H9 (cell line): ENCODE data around the gene DSP. TPM values are rescaled to one million over a fixed set of nuclear protein-coding genes. Genes with fewer than 3 reads are reported as not detected.

ENCODE experiments used
- DNase-seq: peaks from one replicate; pipeline ENCODE4 v3.0.0-alpha.2; 2017
- H2AFZ ChIP-seq: one replicate; pipeline ENCODE4 v1.6.1; 2013; ENCODE audit warnings: mild to moderate bottlenecking, low read length, control low read depth, moderate library complexity
- H2AK5ac ChIP-seq: 2 replicates; pipeline ENCODE4 v1.6.1; 2013; ENCODE audit warnings: low read length, control low read depth, mixed read lengths; ENCODE audit not compliant: insufficient read length
- H2BK120ac ChIP-seq: one replicate; pipeline ENCODE4 v1.6.1; 2013; ENCODE audit warnings: low read depth, mild to moderate bottlenecking, low read length, control low read depth, inconsistent platforms; ENCODE audit not compliant: poor library complexity, severe bottlenecking
- H2BK12ac ChIP-seq: 2 replicates; pipeline ENCODE4 v1.6.1; 2013; ENCODE audit warnings: low read length, control low read depth, mixed read lengths, low read depth; ENCODE audit not compliant: insufficient read length
- H2BK15ac ChIP-seq: 2 replicates; pipeline ENCODE4 v1.6.1; 2013; ENCODE audit warnings: low read depth, low read length, control low read depth
- H2BK20ac ChIP-seq: one replicate; pipeline ENCODE4 v1.6.1; 2013; ENCODE audit warnings: low read depth, mild to moderate bottlenecking, low read length, control low read depth, inconsistent platforms; ENCODE audit not compliant: poor library complexity, severe bottlenecking
- H2BK5ac ChIP-seq: 2 replicates; pipeline ENCODE4 v1.6.1; 2013; ENCODE audit warnings: low read length, control low read depth, mixed read lengths; ENCODE audit not compliant: insufficient read length
- H3K14ac ChIP-seq: 2 replicates; pipeline ENCODE4 v1.6.1; 2013; ENCODE audit warnings: low read length, control low read depth; ENCODE audit not compliant: insufficient read depth
- H3K18ac ChIP-seq: 2 replicates; pipeline ENCODE4 v1.6.1; 2013; ENCODE audit warnings: low read depth, mild to moderate bottlenecking, mixed read lengths, low read length, control low read depth; ENCODE audit not compliant: insufficient read length
- H3K23ac ChIP-seq: 2 replicates; pipeline ENCODE4 v1.6.1; 2013; ENCODE audit warnings: low read length, control low read depth, mixed read lengths, low read depth; ENCODE audit not compliant: insufficient read length
- H3K23me2 ChIP-seq: 2 replicates; pipeline ENCODE4 v1.6.1; 2013; ENCODE audit warnings: low read depth, mild to moderate bottlenecking, mixed read lengths, low read length, control low read depth; ENCODE audit not compliant: insufficient read length, poor library complexity, severe bottlenecking
- H3K27ac ChIP-seq: 2 replicates; pipeline ENCODE4 v1.5.1; 2013; ENCODE audit warnings: low read length, control low read depth, mixed read lengths, low read depth; ENCODE audit not compliant: insufficient read length
- H3K27me3 ChIP-seq: 2 replicates; pipeline ENCODE4 v1.6.1; 2013; ENCODE audit warnings: low read length, control low read depth, inconsistent platforms; ENCODE audit not compliant: insufficient read depth
- H3K4ac ChIP-seq: 2 replicates; pipeline ENCODE4 v1.6.1; 2013; ENCODE audit warnings: low read depth, mild to moderate bottlenecking, control low read depth, inconsistent platforms, low read length, moderate library complexity
- H3K4me1 ChIP-seq: 2 replicates; pipeline ENCODE4 v1.6.1; 2013; ENCODE audit warnings: low read length, control low read depth, inconsistent platforms; ENCODE audit not compliant: insufficient read depth
- H3K4me2 ChIP-seq: 2 replicates; pipeline ENCODE4 v1.6.1; 2013; ENCODE audit warnings: low read length, control low read depth, mixed read lengths; ENCODE audit not compliant: insufficient read length, insufficient read depth
- H3K56ac ChIP-seq: 2 replicates; pipeline ENCODE4 v1.6.1; 2013; ENCODE audit warnings: low read depth, mild to moderate bottlenecking, mixed read lengths, low read length, control low read depth; ENCODE audit not compliant: insufficient read length
- H3K79me1 ChIP-seq: 2 replicates; pipeline ENCODE4 v1.6.1; 2013; ENCODE audit warnings: low read depth, mild to moderate bottlenecking, moderate library complexity, low read length, control low read depth, inconsistent platforms; ENCODE audit not compliant: insufficient read depth, poor library complexity, severe bottlenecking
- H3K79me2 ChIP-seq: 2 replicates; pipeline ENCODE4 v1.6.1; 2013; ENCODE audit warnings: low read length, control low read depth, inconsistent platforms; ENCODE audit not compliant: insufficient read depth
- H3K9ac ChIP-seq: 2 replicates; pipeline ENCODE4 v1.6.1; 2013; ENCODE audit warnings: low read length, control low read depth, mixed read lengths; ENCODE audit not compliant: insufficient read length; ENCODE audit errors: extremely low read depth
- H3K9me3 ChIP-seq: one replicate; pipeline ENCODE4 v1.6.1; 2013; ENCODE audit warnings: low read depth, low read length, inconsistent platforms; ENCODE audit not compliant: control insufficient read depth
- H3T11ph ChIP-seq: one replicate; pipeline ENCODE4 v1.6.1; 2013; ENCODE audit warnings: mild to moderate bottlenecking, low read length, control low read depth, inconsistent platforms
- H4K20me1 ChIP-seq: one replicate; pipeline ENCODE4 v1.6.1; 2013; ENCODE audit not compliant: control insufficient read depth, insufficient read length, insufficient read depth
- H4K5ac ChIP-seq: 2 replicates; pipeline ENCODE4 v1.6.1; 2013; ENCODE audit warnings: low read depth, mild to moderate bottlenecking, mixed read lengths, low read length, control low read depth; ENCODE audit not compliant: insufficient read length
- H4K8ac ChIP-seq: replicated peaks from 2 replicates; pipeline ENCODE4 v1.6.1; 2013; ENCODE audit warnings: low read length, control low read depth, mixed read lengths, low read depth; ENCODE audit not compliant: insufficient read length
- H4K91ac ChIP-seq: 2 replicates; pipeline ENCODE4 v1.6.1; 2013; ENCODE audit warnings: low read depth, mild to moderate bottlenecking, moderate library complexity, mixed read lengths, low read length, control low read depth; ENCODE audit not compliant: insufficient read length
- H3K27ac Mint-ChIP-seq, 3 experiments: 2 replicates in 2 of 3; 3 replicates in 1 of 3; pipeline ENCODE4 v1.8.0; 2020 to 2021; ENCODE audit warnings: mixed read lengths in 3 of 3, mild to moderate bottlenecking in 1 of 3, moderate library complexity in 1 of 3
- H3K27me3 Mint-ChIP-seq: 2 replicates; pipeline ENCODE4 v1.8.0; 2021; ENCODE audit warnings: low read depth, mild to moderate bottlenecking, moderate library complexity, mixed read lengths
- H3K36me3 Mint-ChIP-seq, 3 experiments: 2 replicates in 2 of 3; 3 replicates in 1 of 3; pipeline ENCODE4 v1.8.0; 2020 to 2021; ENCODE audit warnings: low read depth in 3 of 3, mixed read lengths in 3 of 3; ENCODE audit not compliant: insufficient read depth in 1 of 3
- H3K4me1 Mint-ChIP-seq, 2 experiments: 2 replicates each; pipeline ENCODE4 v1.8.0; 2020; ENCODE audit warnings: mixed read lengths in 2 of 2
- H3K4me3 Mint-ChIP-seq, 2 experiments: 2 replicates in 1 of 2; 3 replicates in 1 of 2; pipeline ENCODE4 v1.8.0; 2020 to 2021; ENCODE audit warnings: mild to moderate bottlenecking in 2 of 2, mixed read lengths in 2 of 2, moderate library complexity in 1 of 2
- H3K9me3 Mint-ChIP-seq, 2 experiments: 2 replicates in 1 of 2; 3 replicates in 1 of 2; pipeline ENCODE4 v1.8.0; 2020; ENCODE audit warnings: mild to moderate bottlenecking in 2 of 2, mixed read lengths in 2 of 2, moderate library complexity in 1 of 2
- WGBS: extraction: QIAGEN DNeasy Blood & Tissue Kit; methylation state at CpG from one replicate; pipeline ENCODE4 v1.1.7; 2013; ENCODE audit warnings: missing lambda C conversion rate, low lambda C conversion rate, mixed read lengths; ENCODE audit not compliant: insufficient read length; ENCODE audit errors: extremely low coverage; 5-methylcytosine and 5-hydroxymethylcytosine counted together
- total RNA-seq: library from RNA; stranded (reverse); gene quantifications from 2 replicates; pipeline ENCODE4 v1.2.1, GENCODE V29; 2021
- TF ChIP-seq, protein P1 (sequence below): fragments of 200-600 bp; sonication (generic); conservative IDR thresholded peaks from 3 replicates; pipeline ENCODE4 v1.8.0; 2021; ENCODE audit warnings: antibody characterized with exemption, mild to moderate bottlenecking

DSP gene
- total RNA-seq, 1 experiment from 2014 or later: 48.9 TPM

DNA sequence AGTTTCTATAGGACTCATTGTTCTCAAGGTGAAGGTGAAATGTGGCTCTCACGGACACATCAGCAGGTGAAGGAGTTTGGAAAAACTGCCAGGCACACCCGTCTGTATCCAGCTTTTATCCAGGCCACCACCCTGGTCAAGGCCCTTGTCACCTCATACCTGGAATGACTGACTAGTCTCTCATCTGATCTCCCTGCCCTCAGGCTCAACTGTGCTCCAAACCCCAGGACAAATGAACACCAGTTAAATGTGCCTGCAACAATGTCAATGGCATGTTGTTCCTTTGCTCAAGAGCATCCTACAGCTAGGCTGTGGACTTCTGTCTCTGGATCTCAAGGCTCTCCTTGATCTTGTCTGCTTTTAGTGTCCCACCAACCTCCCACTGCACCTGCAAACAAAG, 47.6 kb upstream of the DSP start:
- H3K9me3 ChIP-seq: no peaks in the 10 kb centered on the region
- H3K4me3 Mint-ChIP-seq: no peak overlapping the region
- H3K23ac ChIP-seq: no peak overlapping the region
- no peak overlapping the region for H3K27ac Mint-ChIP-seq
- H2BK5ac ChIP-seq: no peak overlapping the region
- peaks cover 14% of the 10 kb centered on the region for H3K27me3 Mint-ChIP-seq
- TF ChIP-seq, protein P1, sequence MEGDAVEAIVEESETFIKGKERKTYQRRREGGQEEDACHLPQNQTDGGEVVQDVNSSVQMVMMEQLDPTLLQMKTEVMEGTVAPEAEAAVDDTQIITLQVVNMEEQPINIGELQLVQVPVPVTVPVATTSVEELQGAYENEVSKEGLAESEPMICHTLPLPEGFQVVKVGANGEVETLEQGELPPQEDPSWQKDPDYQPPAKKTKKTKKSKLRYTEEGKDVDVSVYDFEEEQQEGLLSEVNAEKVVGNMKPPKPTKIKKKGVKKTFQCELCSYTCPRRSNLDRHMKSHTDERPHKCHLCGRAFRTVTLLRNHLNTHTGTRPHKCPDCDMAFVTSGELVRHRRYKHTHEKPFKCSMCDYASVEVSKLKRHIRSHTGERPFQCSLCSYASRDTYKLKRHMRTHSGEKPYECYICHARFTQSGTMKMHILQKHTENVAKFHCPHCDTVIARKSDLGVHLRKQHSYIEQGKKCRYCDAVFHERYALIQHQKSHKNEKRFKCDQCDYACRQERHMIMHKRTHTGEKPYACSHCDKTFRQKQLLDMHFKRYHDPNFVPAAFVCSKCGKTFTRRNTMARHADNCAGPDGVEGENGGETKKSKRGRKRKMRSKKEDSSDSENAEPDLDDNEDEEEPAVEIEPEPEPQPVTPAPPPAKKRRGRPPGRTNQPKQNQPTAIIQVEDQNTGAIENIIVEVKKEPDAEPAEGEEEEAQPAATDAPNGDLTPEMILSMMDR: no peak
- H2AK5ac ChIP-seq: no peak overlapping the region
- H3K9ac ChIP-seq: no peak overlapping the region
- H3K79me1 ChIP-seq: no peaks in the 10 kb centered on the region
- no CpG with 5 or more reads among the region's 2 CpGs for WGBS
- no peak overlapping the region for H4K5ac ChIP-seq
- no peak overlapping the region for H3K14ac ChIP-seq
- H4K91ac ChIP-seq: no peak overlapping the region
- no peaks in the 10 kb centered on the region for H4K20me1 ChIP-seq
- H4K8ac ChIP-seq: no peak overlapping the region
- no peak overlapping the region for H2BK15ac ChIP-seq
- H3K56ac ChIP-seq: no peak overlapping the region
- H3T11ph ChIP-seq: no peak overlapping the region
- no peak overlapping the region for H3K4ac ChIP-seq
- DNase-seq: no peak
- no peaks in the 10 kb centered on the region for H3K4me1 ChIP-seq
- H3K79me2 ChIP-seq: no peaks in the 10 kb centered on the region
- H3K36me3 Mint-ChIP-seq: no peaks in the 10 kb centered on the region
- no peak overlapping the region for H2BK120ac ChIP-seq
- no peak overlapping the region for H3K4me2 ChIP-seq
- H2BK20ac ChIP-seq: no peak overlapping the region
- no peak overlapping the region for H3K18ac ChIP-seq
- H2AFZ ChIP-seq: no peak overlapping the region
- H3K9me3 Mint-ChIP-seq: no peaks in the 10 kb centered on the region
- peaks cover 4 to 7% of the 10 kb centered on the region in 2 experiments for H3K4me1 Mint-ChIP-seq
- H3K27me3 ChIP-seq: no peaks in the 10 kb centered on the region
- H3K27ac ChIP-seq: no peak overlapping the region
- no peaks in the 10 kb centered on the region for H3K23me2 ChIP-seq
- no peak overlapping the region for H2BK12ac ChIP-seq
